A549 (cell line): ENCODE results near the gene AKAP11. TPM values are rescaled to one million over a fixed set of nuclear protein-coding genes. Genes with fewer than 3 reads are reported as not detected.

Source experiments
- ATAC-seq, 2 experiments: fragments of 200-7000 bp in 1 of 2; fragments of >200 bp in 1 of 2; cut with Nextera tagmentation in 1 of 2; cut with Tn5 transposase in 1 of 2; 3 replicates each; pipeline versions ENCODE4 v1.8.0 to v1.9.1; 2018 to 2020; ENCODE audit warnings: mild to moderate bottlenecking in 1 of 2, moderate library complexity in 1 of 2
- CTCF ChIA-PET: fragments of 300-600 bp; sonication (Branson Sonifier 250); formaldehyde crosslinking; extraction: SDS; loops from one replicate; lab custom pipeline; 2021; ENCODE audit warnings: antibody characterized with exemption, inconsistent platforms; lab: Yijun Ruan, JAX
- POLR2A ChIA-PET: fragments of 350-600 bp; formaldehyde crosslinking; extraction: SDS; loops from one replicate; lab custom pipeline; 2021; ENCODE audit warnings: antibody characterized with exemption, inconsistent platforms; lab: Yijun Ruan, JAX
- DNase-seq, 2 experiments: peaks; one replicate each; pipeline versions ENCODE4 v3.0.0 to v3.0.0-alpha.2; 2011 to 2016; ENCODE audit warnings: low read depth in 1 of 2, low spot score in 1 of 2
- FAIRE-seq: peaks from 2 replicates; lab custom pipeline; 2011; peaks lifted over from hg19 to GRCh38; lab: Jason Lieb, UNC
- H3K27ac ChIP-seq, 2 experiments: fragments of >200 bp; sonication (Bioruptor Twin); formaldehyde crosslinking; 3 replicates each; pipeline ENCODE4 v1.5.1; 2016 to 2017
- H3K4me1 ChIP-seq: fragments of >200 bp; sonication (Bioruptor Twin); formaldehyde crosslinking; 3 replicates; pipeline ENCODE4 v1.6.1; 2016
- H3K4me2 ChIP-seq: fragments of >200 bp; sonication (Bioruptor Twin); formaldehyde crosslinking; 3 replicates; pipeline ENCODE4 v1.6.1; 2016
- H3K4me3 ChIP-seq: fragments of >200 bp; sonication (Bioruptor Twin); formaldehyde crosslinking; 3 replicates; pipeline ENCODE4 v1.5.1; 2016
- H3K9me3 ChIP-seq: fragments of >200 bp; sonication (Bioruptor Twin); formaldehyde crosslinking; 3 replicates; pipeline ENCODE4 v1.6.1; 2016
- CBX2 ChIP-seq: fragments of 200-600 bp; sonication (generic); IDR thresholded peaks from 2 replicates; pipeline ENCODE4 v1.6.1; 2016; ENCODE audit warnings: low read depth, mild to moderate bottlenecking, borderline replicate concordance
- CHD2 ChIP-seq: fragments of 150-350 bp; IDR thresholded peaks from 2 replicates; pipeline ENCODE4 v1.6.1; 2014; ENCODE audit warnings: low read length; ENCODE audit not compliant: partially characterized antibody
- CHD4 ChIP-seq: fragments of 200-600 bp; sonication (generic); IDR thresholded peaks from 2 replicates; pipeline ENCODE4 v1.6.1; 2016; ENCODE audit warnings: antibody characterized with exemption, mild to moderate bottlenecking, borderline replicate concordance
- EHF ChIP-seq: fragments of 250-450 bp; sonication (Bioruptor Pico); IDR thresholded peaks from 2 replicates; pipeline ENCODE4 v1.5.0; 2020; ENCODE audit warnings: mild to moderate bottlenecking
- EHMT2 ChIP-seq: fragments of 200-600 bp; sonication (generic); IDR thresholded peaks from 2 replicates; pipeline ENCODE4 v1.6.1; 2016; ENCODE audit warnings: antibody characterized with exemption, low read depth, mild to moderate bottlenecking, moderate library complexity
- ELK1 ChIP-seq: fragments of 150-350 bp; IDR thresholded peaks from 2 replicates; pipeline ENCODE4 v1.6.1; 2014; ENCODE audit warnings: low read depth, mild to moderate bottlenecking, low read length
- EP300 ChIP-seq, 2 experiments: fragments of >200 bp; sonication (Bioruptor Twin); formaldehyde crosslinking; IDR thresholded peaks; 2 replicates in 1 of 2; 3 replicates in 1 of 2; pipeline ENCODE4 v1.6.1; 2016 to 2017
- ESRRA ChIP-seq: fragments of 150-350 bp; IDR thresholded peaks from 2 replicates; pipeline ENCODE4 v1.6.1; 2014; ENCODE audit warnings: mild to moderate bottlenecking, low read length, borderline replicate concordance
- FOSB ChIP-seq: fragments of 250-450 bp; sonication (Bioruptor Pico); IDR thresholded peaks from 2 replicates; pipeline ENCODE4 v1.5.0; 2020; ENCODE audit warnings: mild to moderate bottlenecking, moderate library complexity
- FOSL2 ChIP-seq, 2 experiments: fragments of 450-650 bp in 1 of 2; fragments of >200 bp in 1 of 2; sonication (Bioruptor Twin) in 1 of 2; formaldehyde crosslinking; IDR thresholded peaks; 2 replicates each; pipeline versions ENCODE4 v1.5.0 to v1.6.1; 2016 to 2020; ENCODE audit warnings: mild to moderate bottlenecking in 1 of 2, moderate library complexity in 1 of 2
- FOXS1 ChIP-seq: fragments of 250-450 bp; sonication (Bioruptor Pico); IDR thresholded peaks from 2 replicates; pipeline ENCODE4 v1.5.0; 2020; ENCODE audit warnings: mild to moderate bottlenecking, moderate library complexity
- GATA3 ChIP-seq: IDR thresholded peaks from 2 replicates; pipeline ENCODE4 v1.6.1; 2012; ENCODE audit warnings: borderline replicate concordance
- HDAC2 ChIP-seq: fragments of 200-600 bp; sonication (generic); IDR thresholded peaks from 2 replicates; pipeline ENCODE4 v1.6.1; 2016
- HEYL ChIP-seq: fragments of 250-450 bp; sonication (Bioruptor Pico); IDR thresholded peaks from 2 replicates; pipeline ENCODE4 v1.8.0; 2021; ENCODE audit warnings: mild to moderate bottlenecking, moderate library complexity
- HOXB13 ChIP-seq: fragments of 250-450 bp; sonication (Bioruptor Pico); IDR thresholded peaks from 2 replicates; pipeline ENCODE4 v1.5.0; 2020; ENCODE audit warnings: low read depth, mild to moderate bottlenecking, moderate library complexity
- KDM1A ChIP-seq: fragments of 200-600 bp; sonication (generic); IDR thresholded peaks from 2 replicates; pipeline ENCODE4 v1.6.1; 2016; ENCODE audit warnings: low read depth, mild to moderate bottlenecking
- KDM5A ChIP-seq: fragments of 200-600 bp; sonication (generic); IDR thresholded peaks from 2 replicates; pipeline ENCODE4 v1.6.1; 2016; ENCODE audit warnings: antibody characterized with exemption, mild to moderate bottlenecking
- MAFK ChIP-seq: fragments of 450-650 bp; IDR thresholded peaks from 2 replicates; pipeline ENCODE4 v1.6.1; 2014; ENCODE audit not compliant: partially characterized antibody
- NPAS2 ChIP-seq: fragments of 250-450 bp; sonication (Bioruptor Pico); IDR thresholded peaks from 2 replicates; pipeline ENCODE4 v1.8.0; 2022; ENCODE audit warnings: mild to moderate bottlenecking, moderate library complexity, borderline replicate concordance
- NR3C1 ChIP-seq: fragments of >200 bp; sonication (Bioruptor Twin); formaldehyde crosslinking; IDR thresholded peaks from 3 replicates; pipeline ENCODE4 v1.6.1; 2017
- POLR2A ChIP-seq: IDR thresholded peaks from 2 replicates; pipeline ENCODE4 v1.6.1; 2012; ENCODE audit warnings: mild to moderate bottlenecking, low read length
- RAD21 ChIP-seq, 2 experiments: fragments of >200 bp in 1 of 2; sonication (Bioruptor Twin) in 1 of 2; formaldehyde crosslinking in 1 of 2; IDR thresholded peaks in 1 of 2; conservative IDR thresholded peaks in 1 of 2; 2 replicates in 1 of 2; 3 replicates in 1 of 2; pipeline ENCODE4 v1.6.1; 2012 to 2018; ENCODE audit warnings: inconsistent platforms in 1 of 2
- RARB ChIP-seq: fragments of 250-450 bp; sonication (Bioruptor Pico); IDR thresholded peaks from 2 replicates; pipeline ENCODE4 v1.8.0; 2021; ENCODE audit warnings: mild to moderate bottlenecking, moderate library complexity
- RCOR1 ChIP-seq: fragments of 150-350 bp; IDR thresholded peaks from 2 replicates; pipeline ENCODE4 v1.6.1; 2014; ENCODE audit warnings: antibody characterized with exemption, low read length, low read depth
- REST ChIP-seq: fragments of 200-600 bp; sonication (generic); IDR thresholded peaks from 2 replicates; pipeline ENCODE4 v1.6.1; 2016; ENCODE audit warnings: antibody characterized with exemption, mild to moderate bottlenecking, moderate library complexity
- RFX5 ChIP-seq: fragments of 450-650 bp; IDR thresholded peaks from 2 replicates; pipeline ENCODE4 v1.7.1; 2014; ENCODE audit warnings: antibody characterized with exemption, mild to moderate bottlenecking, moderate library complexity
- RNF2 ChIP-seq: fragments of 200-600 bp; sonication (generic); IDR thresholded peaks from 2 replicates; pipeline ENCODE4 v1.6.1; 2016; ENCODE audit warnings: low read depth, mild to moderate bottlenecking, antibody characterized with exemption, moderate library complexity, borderline replicate concordance
- TFCP2L1 ChIP-seq: fragments of 250-450 bp; sonication (Bioruptor Pico); IDR thresholded peaks from 2 replicates; pipeline ENCODE4 v1.5.0; 2021; ENCODE audit warnings: mild to moderate bottlenecking
- TP53 ChIP-seq: fragments of 250-450 bp; sonication (Bioruptor Pico); IDR thresholded peaks from 2 replicates; pipeline ENCODE4 v1.5.0; 2021; ENCODE audit warnings: mild to moderate bottlenecking, moderate library complexity
- ZC3H11A ChIP-seq: fragments of 450-650 bp; IDR thresholded peaks from 2 replicates; pipeline ENCODE4 v1.6.1; 2014; ENCODE audit warnings: antibody characterized with exemption, mild to moderate bottlenecking
- ZNF302 ChIP-seq: fragments of 250-450 bp; sonication (Bioruptor Pico); IDR thresholded peaks from 2 replicates; pipeline ENCODE4 v1.9.0; 2021; ENCODE audit warnings: inconsistent platforms, mild to moderate bottlenecking, moderate library complexity
- ZSCAN20 ChIP-seq: fragments of 250-450 bp; sonication (Bioruptor Pico); IDR thresholded peaks from 2 replicates; pipeline ENCODE4 v1.8.0; 2022; ENCODE audit warnings: mild to moderate bottlenecking, moderate library complexity
- WGBS: methylation state at CpG from one replicate; pipeline ENCODE4 v1.1.6; 2017; ENCODE audit errors: missing lambda C conversion rate; 5-methylcytosine and 5-hydroxymethylcytosine counted together
- polyA plus RNA-seq, 4 experiments: library from polyadenylated mRNA; depleted of rRNA in 3 of 4; stranded (reverse); fragments of >200 nt; fragmentation: RNase III in 1 of 4; extraction: RNeasy Plus Mini Kit Qiagen cat#74134 plus additional on column Dnase treatment in 1 of 4; gene quantifications; 2 replicates in 3 of 4; 3 replicates in 1 of 4; pipeline ENCODE4 v1.2.3, GENCODE V29; 2011 to 2017

AKAP11 gene
- polyA plus RNA-seq, 2 of the 4 experiments (the other 2 are of a cell fraction) = 7.2 to 21.3 TPM

DNA sequence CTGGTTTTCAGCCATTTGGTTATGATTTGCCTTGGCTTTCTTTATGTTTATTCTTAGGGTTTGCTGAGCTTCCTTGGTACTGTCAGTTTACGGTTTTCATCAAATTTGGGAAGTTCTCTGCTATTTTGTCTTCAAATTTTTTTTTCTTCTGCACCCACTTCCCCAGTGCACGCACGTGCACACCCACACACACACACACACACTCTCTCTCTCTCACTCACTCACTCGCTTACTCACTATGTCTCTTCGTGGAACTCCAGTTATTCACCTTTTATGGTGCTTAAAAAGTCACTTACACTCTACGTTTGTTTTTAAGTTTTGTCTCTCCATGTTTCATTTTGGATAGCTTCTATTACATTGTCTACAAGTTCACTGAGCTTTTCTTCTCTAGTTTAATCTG, 7.1 kb downstream of the AKAP11 start:
- CTCF ChIA-PET = no interaction called here
- peaks cover 15% of the 10 kb centered on the region for H3K4me1 ChIP-seq
- WGBS = 89% methylated on average over 6 of the region's 6 CpGs
- FAIRE-seq = no peak
- ATAC-seq = no peak
- DNase-seq = no peak
- H3K9me3 ChIP-seq = no peaks in the 10 kb centered on the region
- H3K4me2 ChIP-seq = no peak overlapping the region
- H3K4me3 ChIP-seq = no peak overlapping the region
- POLR2A ChIA-PET = no interaction called here
- no peak overlapping the region for H3K27ac ChIP-seq
- TF ChIP-seq ZNF302 (CRISPR knock-in tag) (no peak), KDM5A (no peak), CBX2 (no peak), MAFK (no peak), FOSL2 (IDR thresholded peaks at IDR 0.05) (no peak), FOSL2 (CRISPR knock-in tag; IDR thresholded peaks at IDR 0.05) (no peak), GATA3 (no peak), RFX5 (no peak), NR3C1 (no peak), EHF (no peak)

GRCh38 chr13:42279986-42280385, 8.0 kb downstream of the AKAP11 start:
- Histone ChIP-seq H3K4me1 (peaks cover 15% of the 10 kb centered on the region), H3K4me3 (no peak overlapping the region), H3K27ac (no peak overlapping the region), H3K4me2 (no peak overlapping the region), H3K9me3 (no peaks in the 10 kb centered on the region)
- CTCF ChIA-PET = no interaction called here
- 36% methylated on average over 1 of the region's 1 CpG for WGBS
- ATAC-seq (no peak), FAIRE-seq (no peak), DNase-seq (no peak)
- no peak for TF ChIP-seq MAFK
- POLR2A ChIA-PET = no interaction called here

DNA sequence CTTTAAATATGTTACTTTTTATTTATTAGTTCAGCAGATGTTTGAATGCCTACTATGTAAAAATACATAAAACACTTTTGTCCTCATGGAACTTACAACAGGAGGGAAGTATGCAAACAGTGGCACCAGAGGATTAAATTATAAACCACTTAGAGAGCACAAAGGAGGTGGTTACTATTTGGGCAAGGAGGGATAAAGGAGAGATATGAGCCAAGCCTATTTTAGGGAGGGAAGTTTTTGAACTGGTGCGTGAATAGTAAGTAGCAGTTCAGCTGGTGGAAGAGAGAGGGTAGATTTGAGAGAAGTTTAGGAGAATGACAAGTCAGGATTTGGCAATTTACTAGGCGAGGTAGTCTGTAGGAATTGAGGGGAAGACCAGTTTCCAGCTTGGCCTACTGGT, 8.6 kb downstream of the AKAP11 start:
- WGBS = 94% methylated on average over 2 of the region's 2 CpGs
- no peak for ATAC-seq
- H3K4me3 ChIP-seq = no peak overlapping the region

DNA sequence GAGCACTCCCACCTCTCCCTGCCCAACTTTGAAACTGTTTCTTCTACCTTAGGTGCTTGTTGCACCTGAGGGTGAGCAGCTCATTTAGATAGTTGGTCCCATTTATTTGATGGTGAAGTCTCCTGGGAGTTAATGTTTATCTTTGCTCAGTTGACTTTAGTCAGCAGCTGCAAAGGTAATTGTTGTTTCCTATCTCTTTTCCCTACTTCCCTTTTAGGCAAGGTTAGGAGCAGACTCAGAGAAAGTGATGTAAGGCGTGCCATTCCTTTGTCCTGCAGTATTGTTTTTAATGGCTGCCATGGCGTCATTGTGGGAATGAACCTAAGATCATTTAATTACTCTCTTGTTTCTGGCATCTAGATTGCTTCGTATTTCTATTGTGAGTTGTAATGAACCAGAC, 11.6 kb downstream of the AKAP11 start:
- WGBS = 90% methylated on average over 3 of the region's 3 CpGs
- TF ChIP-seq RAD21 (conservative IDR thresholded peaks at IDR 0.05 in 1 of 2, IDR thresholded peaks at IDR 0.05 in 1 of 2) = no peak
- TF ChIP-seq RCOR1 = no peak
- TF ChIP-seq ESRRA = no peak
- no peak for TF ChIP-seq TP53
- no peak for TF ChIP-seq ELK1
- no peak for TF ChIP-seq EP300 (IDR thresholded peaks at IDR 0.05)
- no peak for TF ChIP-seq REST
- no peak for TF ChIP-seq ZNF302 (CRISPR knock-in tag)
- no peak for TF ChIP-seq CBX2
- TF ChIP-seq GATA3 = no peak
- TF ChIP-seq CHD2 = no peak
- no peak for TF ChIP-seq EHF
- TF ChIP-seq ZSCAN20 (CRISPR knock-in tag) = no peak
- no peak for TF ChIP-seq CHD4
- TF ChIP-seq ZC3H11A = no peak
- TF ChIP-seq NPAS2 (CRISPR knock-in tag) = no peak
- CTCF ChIA-PET = no interaction called here
- H3K4me3 ChIP-seq = no peak overlapping the region
- FAIRE-seq = no peak
- POLR2A ChIA-PET = no interaction called here
- DNase-seq = no peak
- H3K4me2 ChIP-seq = 0 out of 3 replicates have a peak overlapping the region, but pooled peaks have one; percentile 5
- ATAC-seq = no peak
- no peaks in the 10 kb centered on the region for H3K9me3 ChIP-seq
- H3K27ac ChIP-seq = no peak overlapping the region
- H3K4me1 ChIP-seq = peaks cover 15% of the 10 kb centered on the region

More for the DNA sequence above, 8.6 kb downstream of the AKAP11 start:
- no peak overlapping the region for H3K4me2 ChIP-seq
- H3K4me1 ChIP-seq = peaks cover 15% of the 10 kb centered on the region
- DNase-seq (no peak), FAIRE-seq (no peak)
- H3K9me3 ChIP-seq = no peaks in the 10 kb centered on the region
- no peak overlapping the region for H3K27ac ChIP-seq
- CTCF ChIA-PET = no interaction called here
- TF ChIP-seq FOXS1 (CRISPR knock-in tag) (no peak), RNF2 (no peak), HEYL (CRISPR knock-in tag) (no peak), RAD21 (conservative IDR thresholded peaks at IDR 0.05 in 1 of 2, IDR thresholded peaks at IDR 0.05 in 1 of 2) (no peak), NPAS2 (CRISPR knock-in tag) (no peak), HDAC2 (no peak), RARB (CRISPR knock-in tag) (no peak), ESRRA (no peak), HOXB13 (CRISPR knock-in tag) (no peak), MAFK (no peak), KDM1A (no peak), POLR2A (no peak), EP300 (IDR thresholded peaks at IDR 0.05) (no peak), TFCP2L1 (CRISPR knock-in tag) (no peak), EHMT2 (no peak), FOSB (CRISPR knock-in tag) (no peak), CHD4 (no peak), KDM5A (no peak), ZNF302 (CRISPR knock-in tag) (no peak), ZSCAN20 (CRISPR knock-in tag) (no peak)
- POLR2A ChIA-PET = no interaction called here
